Superior temporal gyrus (tissue), 1 donor: ENCODE results near the gene GLIPR1L1.

Experiments used
- DNase-seq: peaks from one replicate; pipeline ENCODE4 v3.0.0-alpha.2; 2016; ENCODE audit errors: extremely low spot score

GLIPR1L1 gene

GRCh38 chr12:75350413-75350812 lies 15.9 kb downstream of the GLIPR1L1 start:
- DNase-seq: no peak

DNA sequence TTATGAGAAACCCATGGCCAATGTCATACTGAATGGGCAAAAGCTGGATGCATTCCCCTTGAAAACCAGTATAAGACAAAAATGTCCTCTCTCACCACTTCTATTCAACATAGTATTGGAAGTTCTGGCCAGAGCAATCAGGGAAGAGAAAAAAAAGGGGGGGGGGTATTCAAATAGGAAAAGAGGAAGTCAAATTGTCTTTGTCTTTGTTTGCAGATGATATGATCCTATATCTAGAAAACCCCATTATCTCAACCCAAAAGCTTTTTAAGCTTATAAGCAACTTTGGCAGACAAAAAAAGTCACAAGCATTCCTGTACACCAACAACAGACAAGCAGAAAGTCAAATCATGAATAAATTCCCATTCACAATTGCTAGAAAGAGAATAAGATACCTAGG lies 19.5 kb downstream of the GLIPR1L1 start:
- no peak for DNase-seq

DNA sequence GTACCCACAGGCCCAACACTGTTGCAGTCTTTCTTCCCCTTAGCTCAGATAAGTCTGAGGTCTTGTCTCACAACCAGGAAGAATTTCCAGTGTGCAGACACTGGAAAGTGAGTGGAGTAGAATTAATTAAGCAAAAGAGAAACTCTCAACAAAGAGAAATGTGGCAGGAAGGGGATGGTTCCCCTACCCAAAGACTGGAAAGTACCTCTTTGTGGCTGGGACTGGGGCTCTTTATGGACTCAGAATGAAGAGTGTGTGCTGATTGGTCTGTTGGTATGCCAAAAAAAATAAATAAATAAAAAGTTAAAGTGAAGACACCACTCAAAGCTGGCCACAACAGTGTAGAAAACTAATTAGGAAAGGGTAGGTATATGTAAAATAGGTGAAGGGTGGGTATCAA lies 26.4 kb downstream of the GLIPR1L1 start:
- no peak for DNase-seq

DNA sequence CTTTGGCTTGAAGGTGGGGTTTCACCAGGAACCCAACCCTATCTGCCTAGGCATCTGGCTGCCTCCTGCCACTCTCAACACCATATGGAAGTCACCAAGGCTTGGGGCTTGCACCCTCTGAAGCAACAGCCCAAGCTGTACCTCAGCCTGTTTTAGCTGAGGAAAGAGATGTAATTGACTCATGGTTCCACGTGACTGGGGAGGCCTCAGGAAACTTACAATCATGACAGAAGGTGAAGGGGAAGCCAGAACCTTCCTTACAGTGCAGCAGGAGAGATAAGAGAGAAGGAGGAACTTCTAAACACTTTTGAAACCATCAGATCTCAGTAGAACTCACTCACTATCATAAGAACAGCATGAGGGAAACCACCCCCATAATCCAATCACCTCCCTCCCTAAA lies 26.9 kb downstream of the GLIPR1L1 start:
- no peak for DNase-seq

DNA sequence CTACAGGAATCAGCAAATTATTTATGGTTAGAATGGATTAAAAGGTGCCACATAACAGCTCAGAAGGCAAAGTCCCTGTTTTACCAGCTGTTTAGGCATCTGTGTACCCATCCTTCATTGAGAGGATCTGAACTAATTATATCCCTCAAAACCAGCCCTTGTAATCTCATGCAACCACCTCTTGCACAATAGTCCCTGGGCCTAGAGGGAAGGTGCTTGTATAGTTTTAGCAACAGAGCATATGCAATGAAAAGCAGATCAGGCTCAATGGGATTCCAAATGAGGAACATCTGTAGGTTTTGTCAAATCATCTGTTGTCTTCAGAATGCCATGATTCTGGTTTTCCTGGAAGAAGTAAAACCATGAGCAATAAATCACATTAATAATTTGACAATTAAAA lies 30.4 kb downstream of the GLIPR1L1 start:
- DNase-seq: no peak

- DNase-seq: no peak
Observed at GRCh38 chr12:75366629-75367028, 32.2 kb downstream of the GLIPR1L1 start.

GRCh38 chr12:75374971-75375370 lies 40.5 kb downstream of the GLIPR1L1 start:
- DNase-seq: no peak

DNA sequence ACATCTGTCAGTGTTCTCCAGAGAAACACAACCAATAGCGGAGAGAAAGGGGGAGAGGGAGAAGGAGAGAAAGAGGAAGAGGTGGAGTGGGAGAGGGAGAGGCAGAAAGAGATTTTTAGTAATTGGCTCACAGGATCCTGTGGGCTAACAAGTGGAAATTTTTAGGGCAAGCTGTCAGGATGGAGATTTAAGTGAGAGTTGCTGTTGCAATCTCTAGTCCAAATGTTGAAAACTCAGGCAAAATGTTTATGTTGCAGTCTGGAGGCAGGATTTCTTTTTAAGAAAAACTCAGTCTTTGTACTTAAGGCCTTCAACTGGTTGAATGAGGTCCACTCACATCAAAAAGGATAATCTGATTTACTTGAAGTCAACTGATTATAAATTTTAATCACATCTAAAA lies 43.9 kb downstream of the GLIPR1L1 start:
- DNase-seq: peak; percentile 46

- no peak for DNase-seq
Observed at GRCh38 chr12:75389061-75389460, 54.6 kb downstream of the GLIPR1L1 start.

DNA sequence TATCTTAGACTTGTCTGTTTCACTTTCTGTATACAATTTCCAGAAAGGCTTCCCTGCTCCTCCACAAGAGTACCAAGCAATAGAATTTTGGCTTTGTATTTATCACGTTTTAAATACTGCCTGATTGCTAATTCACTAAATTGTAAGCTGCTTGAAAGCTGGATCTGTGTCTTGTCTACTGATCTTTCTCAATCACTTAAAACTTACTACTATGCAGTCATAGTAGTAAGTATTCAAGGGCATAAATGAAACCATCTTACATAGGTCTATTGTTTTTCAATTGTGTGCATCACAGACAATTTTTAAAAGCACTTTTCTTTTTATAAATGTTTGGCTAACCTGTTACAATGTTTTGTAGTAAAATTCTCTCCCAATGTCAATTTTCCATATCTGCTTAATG lies 55.2 kb downstream of the GLIPR1L1 start:
- DNase-seq: peak; percentile 69

DNA sequence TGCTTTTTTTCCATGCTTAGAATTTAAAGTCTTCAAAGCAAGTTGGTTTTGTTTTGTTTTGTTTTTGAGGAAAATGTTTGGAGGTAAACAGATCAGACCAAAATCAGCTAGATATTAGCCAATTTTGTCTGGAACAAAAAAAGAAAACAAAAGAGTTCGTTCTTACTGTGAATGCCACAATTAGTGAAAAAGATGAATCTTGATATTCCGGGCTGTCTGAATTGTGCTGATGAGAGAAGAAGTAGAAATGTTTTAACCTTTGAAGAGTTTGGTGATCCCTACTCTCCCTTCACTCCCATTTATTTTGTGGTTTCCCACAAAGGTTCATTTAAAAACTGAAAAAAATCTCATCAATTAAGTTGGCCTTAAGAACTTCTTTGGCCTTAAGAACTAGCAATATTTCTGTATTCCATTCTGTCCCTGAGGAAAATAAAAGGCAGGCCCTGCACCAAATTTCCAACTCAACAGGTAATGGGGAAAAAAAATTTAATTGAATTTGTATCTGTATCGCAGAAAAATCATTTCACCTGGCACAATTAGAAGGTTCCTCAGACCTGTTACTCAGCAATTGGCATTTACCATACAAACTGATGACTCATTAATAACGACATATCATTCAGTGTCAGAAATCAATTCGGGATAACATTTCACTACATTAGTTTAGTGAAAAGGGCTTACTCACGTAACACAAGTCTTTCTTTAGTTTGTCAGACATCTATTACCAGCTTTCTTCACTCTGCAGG lies 55.9 kb downstream of the GLIPR1L1 start:
- DNase-seq: peak; percentile 67

GRCh38 chr12:75390899-75391538 lies 56.5 kb downstream of the GLIPR1L1 start, which contains the start of gene GLIPR1L2:
Gene GLIPR1L2, plus strand, starts transcription at chr12:75391089. Its CDS starts 28 bp downstream, at chr12:75391117.
- DNase-seq: peak; percentile 98

- no peak for DNase-seq
Observed at GRCh38 chr12:75404231-75404630, 69.8 kb downstream of the GLIPR1L1 start.

DNA sequence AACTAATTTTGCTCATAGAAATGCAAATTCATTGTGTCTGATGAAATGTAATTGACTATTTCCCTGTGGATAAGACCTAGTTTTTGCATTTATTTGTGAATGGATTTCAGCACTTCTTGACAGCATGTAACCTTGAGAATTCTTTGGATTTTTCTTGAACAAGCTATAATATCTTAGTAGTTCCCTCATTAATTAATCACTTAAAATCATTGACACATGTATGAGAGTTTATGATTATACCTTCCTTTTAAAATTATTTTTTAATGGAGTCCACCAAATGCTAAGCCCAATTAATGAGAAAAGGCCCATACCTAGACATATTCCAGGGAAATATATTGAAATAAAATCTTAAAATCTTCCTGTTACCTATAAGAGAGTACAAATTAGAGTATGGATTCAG lies 73.2 kb downstream of the GLIPR1L1 start:
- no peak for DNase-seq

DNA sequence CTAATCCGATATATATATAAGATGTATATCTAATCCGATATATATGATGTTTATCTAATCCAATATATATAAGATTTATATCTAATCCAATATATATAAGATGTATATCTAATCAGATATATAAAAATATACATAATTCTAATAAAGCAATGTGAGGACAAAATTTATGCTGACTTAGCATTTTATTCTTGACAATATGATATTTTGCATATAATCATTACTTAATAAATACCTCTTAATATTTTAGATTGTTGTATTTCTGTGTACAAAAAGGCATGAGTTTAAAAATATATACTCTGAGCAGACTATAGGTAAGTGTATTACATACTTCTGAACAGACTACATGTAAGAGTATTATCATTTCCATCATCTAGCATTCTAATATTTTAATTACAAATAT lies 75.4 kb downstream of the GLIPR1L1 start:
- DNase-seq: no peak

DNA sequence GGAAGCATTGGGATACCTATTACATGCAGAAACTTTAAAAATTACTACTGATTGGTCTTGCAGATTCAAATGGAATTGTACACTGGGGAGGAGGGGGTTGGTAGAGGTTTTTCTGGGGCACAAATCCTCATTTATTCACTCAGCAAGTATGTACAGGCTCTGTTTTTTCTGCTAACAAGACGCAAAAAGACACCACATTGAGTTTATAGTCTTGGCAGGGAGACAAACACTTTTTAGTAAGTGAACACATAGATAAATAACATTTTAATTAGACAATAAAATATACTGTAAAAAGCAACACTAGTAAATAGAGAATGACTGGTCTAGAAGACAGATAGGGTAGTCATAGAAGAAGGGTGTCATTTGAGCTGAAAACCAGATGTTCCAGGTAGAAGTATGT lies 80.2 kb downstream of the GLIPR1L1 start:
- no peak for DNase-seq

GRCh38 chr12:75419841-75420240 lies 85.4 kb downstream of the GLIPR1L1 start:
- DNase-seq: no peak
